Erythroblast (primary cell): ENCODE results near the gene CDK11B.

Experiments
- GATA1 ChIP-seq: IDR thresholded peaks from 2 replicates; pipeline ENCODE4 v1.6.1; 2011; ENCODE audit warnings: low read depth, mild to moderate bottlenecking, control low read depth, low read length, moderate library complexity
- POLR2A ChIP-seq: IDR thresholded peaks from 2 replicates; pipeline ENCODE4 v1.6.1; 2011; ENCODE audit warnings: mild to moderate bottlenecking, low read length

DNA sequence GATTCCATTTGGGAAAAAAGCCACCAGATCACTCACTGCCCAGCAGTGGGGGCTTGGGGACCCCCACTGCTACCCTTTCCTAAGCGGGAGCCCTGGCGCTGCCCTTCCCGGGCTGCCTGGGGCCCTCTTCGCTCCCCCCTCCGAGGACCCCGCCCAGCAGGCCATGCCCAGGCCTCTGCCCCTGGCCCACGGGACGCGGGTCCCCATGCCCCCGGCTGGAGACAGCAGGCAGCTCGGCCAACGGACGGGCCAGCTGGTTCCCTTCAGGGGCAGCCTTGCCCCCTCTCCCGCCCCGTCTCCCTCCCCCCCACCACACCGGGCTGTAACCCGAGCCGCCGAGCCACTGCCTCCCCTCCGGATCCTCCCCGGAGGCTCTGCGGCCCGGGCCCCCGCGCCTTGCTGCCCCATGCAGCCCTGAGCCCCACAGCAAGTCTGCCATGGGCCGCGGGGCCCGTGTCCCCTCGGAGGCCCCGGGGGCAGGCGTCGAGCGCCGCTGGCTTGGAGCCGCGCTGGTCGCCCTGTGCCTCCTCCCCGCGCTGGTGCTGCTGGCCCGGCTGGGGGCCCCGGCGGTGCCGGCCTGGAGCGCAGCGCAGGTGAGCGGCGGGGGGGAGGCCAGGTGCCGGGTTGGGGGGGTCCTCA is 26.9 kb downstream of the CDK11B start, which contains the start of gene MMP23B:
- no peak for TF ChIP-seq POLR2A
- no peak for TF ChIP-seq GATA1
